SH-SY5Y (cell line): Measurements from ENCODE around the gene IRF2.

Experiments used
- GATA2 ChIP-seq: IDR thresholded peaks from 2 replicates; pipeline ENCODE4 v1.6.1; 2011; ENCODE audit warnings: mild to moderate bottlenecking, low read depth, low read length
- GATA3 ChIP-seq: IDR thresholded peaks from 2 replicates; pipeline ENCODE4 v1.6.1; 2011; ENCODE audit warnings: low read depth, mild to moderate bottlenecking, low read length, moderate library complexity

GRCh38 chr4:184349283-184350039, 124.9 kb downstream of the IRF2 start:
- TF ChIP-seq GATA2 = no peak
- TF ChIP-seq GATA3 = no peak
